B cell (primary cell): ENCODE measurements around the gene GABRG3. TPM values are rescaled to one million over a fixed set of nuclear protein-coding genes. Genes with fewer than 3 reads are reported as not detected.

ENCODE experiments used
- ATAC-seq: fragments of 200-7000 bp; cut with Tn5 transposase; one replicate; pipeline ENCODE4 v1.10.0; 2021; ENCODE audit warnings: low read depth, mild to moderate bottlenecking, moderate number of reproducible peaks, moderate library complexity
- CTCF ChIA-PET: fragments of 350-600 bp; sonication (Branson Sonifier 250); formaldehyde crosslinking; loops from one replicate; lab custom pipeline; 2021; ENCODE audit warnings: antibody characterized with exemption, inconsistent platforms; lab: Charles Lee
- POLR2A ChIA-PET: fragments of 350-600 bp; sonication (Branson Sonifier 250); formaldehyde crosslinking; loops from one replicate; lab custom pipeline; 2021; ENCODE audit warnings: antibody characterized with exemption; lab: Charles Lee
- DNase-seq: peaks from one replicate; pipeline ENCODE4 v3.0.0; 2013
- H2AFZ ChIP-seq: 2 replicates; pipeline ENCODE4 v1.6.1; 2012; ENCODE audit warnings: mild to moderate bottlenecking, low read depth, low read length; ENCODE audit not compliant: insufficient read depth, poor library complexity, severe bottlenecking
- H3K27ac ChIP-seq, 2 donors: 1 replicate in 1 of 2; 2 replicates in 1 of 2; pipeline ENCODE4 v1.5.1; 2012 to 2013; ENCODE audit warnings: low read length in 2 of 2, mild to moderate bottlenecking in 2 of 2, moderate library complexity in 1 of 2
- H3K27me3 ChIP-seq, 4 experiments: fragments of 200-600 bp in 1 of 4; sonication (generic) in 1 of 4; replicated peaks in 1 of 4; 1 replicate in 2 of 4; 2 replicates in 2 of 4; pipeline versions ENCODE4 v1.6.1 to v1.7.0; 2013 to 2016; ENCODE audit warnings: low read length in 3 of 4, mild to moderate bottlenecking in 2 of 4, mixed read lengths in 1 of 4, moderate library complexity in 1 of 4; ENCODE audit not compliant: insufficient read depth in 4 of 4, control insufficient read depth in 3 of 4; ENCODE audit errors: control extremely low read depth in 1 of 4
- H3K36me3 ChIP-seq, 2 experiments: replicated peaks in 1 of 2; 1 replicate in 1 of 2; 2 replicates in 1 of 2; pipeline versions ENCODE4 v1.6.1 to v1.7.1; 2013; ENCODE audit warnings: low read length in 1 of 2; ENCODE audit not compliant: insufficient read depth in 2 of 2, control insufficient read depth in 1 of 2; ENCODE audit errors: control extremely low read depth in 1 of 2, extremely low read depth in 1 of 2
- H3K4me1 ChIP-seq, 2 donors: fragments of 200-600 bp in 1 of 2; sonication (generic) in 1 of 2; 1 replicate in 1 of 2; 2 replicates in 1 of 2; pipeline versions ENCODE4 v1.5.1 to v1.6.1; 2013 to 2017; ENCODE audit warnings: low read length in 2 of 2; ENCODE audit not compliant: control insufficient read depth in 2 of 2, insufficient read depth in 2 of 2
- H3K4me2 ChIP-seq: replicated peaks from 2 replicates; pipeline ENCODE3; 2012; ENCODE audit warnings: mild to moderate bottlenecking, low read depth, low read length; ENCODE audit not compliant: poor library complexity, severe bottlenecking
- H3K4me3 ChIP-seq, 5 experiments: fragments of 200-600 bp in 1 of 5; sonication (generic) in 1 of 5; 1 replicate in 3 of 5; 2 replicates in 2 of 5; pipeline versions ENCODE4 v1.5.1 to v1.7.0; 2011 to 2016; ENCODE audit warnings: low read length in 4 of 5, mild to moderate bottlenecking in 4 of 5, low read depth in 2 of 5, control low read depth in 1 of 5, moderate library complexity in 1 of 5; ENCODE audit not compliant: insufficient read depth in 1 of 5; ENCODE audit errors: control extremely low read depth in 1 of 5, extremely low read depth in 1 of 5
- H3K79me2 ChIP-seq: fragments of 200-600 bp; sonication (generic); one replicate; pipeline ENCODE4 v1.6.0; 2016; ENCODE audit warnings: low read length; ENCODE audit not compliant: control insufficient read depth, insufficient read depth
- H3K9ac ChIP-seq: fragments of 200-600 bp; sonication (generic); 2 replicates; pipeline ENCODE4 v1.6.1; 2017; ENCODE audit warnings: mild to moderate bottlenecking, low read length, moderate library complexity
- H3K9me3 ChIP-seq, 3 donors: one replicate each; pipeline versions ENCODE4 v1.6.1 to v1.7.1; 2013; ENCODE audit warnings: low read length in 2 of 3; ENCODE audit not compliant: control insufficient read depth in 2 of 3, insufficient read depth in 1 of 3; ENCODE audit errors: control extremely low read depth in 1 of 3
- H4K20me1 ChIP-seq: 2 replicates; pipeline ENCODE4 v1.6.0; 2012; ENCODE audit warnings: mild to moderate bottlenecking, low read length; ENCODE audit not compliant: insufficient read depth, control insufficient read depth, poor library complexity, severe bottlenecking
- H3K27ac Mint-ChIP-seq: one replicate; pipeline ENCODE4 v1.8.0; 2021; ENCODE audit warnings: mixed read lengths
- H3K27me3 Mint-ChIP-seq: one replicate; pipeline ENCODE4 v1.8.0; 2021; ENCODE audit warnings: mixed read lengths
- H3K4me1 Mint-ChIP-seq: one replicate; pipeline ENCODE4 v1.8.0; 2021; ENCODE audit warnings: mixed read lengths
- H3K4me3 Mint-ChIP-seq: one replicate; pipeline ENCODE4 v1.8.0; 2021; ENCODE audit warnings: mixed read lengths
- H3K9me3 Mint-ChIP-seq: one replicate; pipeline ENCODE4 v1.8.0; 2022; ENCODE audit warnings: mixed read lengths; ENCODE audit not compliant: insufficient read depth
- EZH2 ChIP-seq: IDR thresholded peaks from 2 replicates; pipeline ENCODE4 v1.6.1; 2012; ENCODE audit warnings: borderline replicate concordance, low read depth, mild to moderate bottlenecking, moderate library complexity, low read length; ENCODE audit not compliant: insufficient read depth, poor library complexity, severe bottlenecking
- WGBS: methylation state at CpG from one replicate; pipeline ENCODE4 v1.1.5; 2013; ENCODE audit warnings: missing lambda C conversion rate; ENCODE audit not compliant: insufficient coverage; 5-methylcytosine and 5-hydroxymethylcytosine counted together
- intact Hi-C: fragments of 100-400 bp; cut with micrococcal nuclease; formaldehyde crosslinking; loops from one replicate; pipeline ENCODE4 v1.10.0; 2022
- polyA minus RNA-seq: library from RNA; depleted of rRNA, polyadenylated mRNA; stranded (reverse); fragments of >200 nt; gene quantifications from 2 replicates; pipeline ENCODE4 v1.2.3, GENCODE V29; 2012
- polyA plus RNA-seq: library from polyadenylated mRNA; depleted of rRNA; stranded (reverse); fragments of >200 nt; gene quantifications from 2 replicates; pipeline ENCODE4 v1.2.3, GENCODE V29; 2012
- total RNA-seq, 2 donors: library from RNA; stranded (reverse); fragments of 120-200 nt in 1 of 2; gene quantifications; 1 replicate in 1 of 2; 2 replicates in 1 of 2; pipeline versions ENCODE4 v1.2.3 to v1.2.4, GENCODE V29; 2013 to 2022
- TF ChIP-seq, protein P1 (sequence below): fragments of 200-600 bp; IDR thresholded peaks from one replicate; pipeline ENCODE4 v1.8.0; 2022; ENCODE audit warnings: antibody characterized with exemption, mild to moderate bottlenecking

The GABRG3 gene
- total RNA-seq, result not detected in 2 replicates
- total RNA-seq (2013), result not detected
- not detected in 2 replicates for polyA plus RNA-seq
- not detected in 2 replicates for polyA minus RNA-seq

DNA sequence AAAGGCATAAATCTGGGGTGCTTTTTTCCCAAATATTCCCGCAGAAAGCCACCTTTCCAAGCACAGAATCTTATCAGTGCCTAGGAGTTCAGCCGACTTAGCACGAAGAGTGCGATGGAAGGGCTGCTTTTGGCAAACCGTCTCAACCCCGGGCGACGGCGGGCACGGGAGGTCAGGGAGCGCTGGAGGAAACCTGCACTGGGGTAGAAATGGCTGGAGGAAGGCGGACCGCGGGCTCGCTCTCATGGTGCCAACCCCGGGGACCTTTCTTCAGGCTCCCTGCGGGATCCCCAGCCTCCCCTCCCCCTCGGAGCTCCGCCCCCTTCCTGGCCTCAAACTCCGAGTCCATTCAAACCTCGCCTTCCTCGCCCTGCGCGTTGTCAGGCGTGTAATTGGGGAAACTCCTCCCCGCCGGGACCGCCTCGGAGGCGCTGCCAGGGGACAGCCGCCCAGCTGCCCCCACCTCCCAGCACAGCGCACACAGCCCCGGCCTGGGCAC is at the start of gene GABRG3:
TSS of gene GABRG3 (plus strand) at position 470 of the 499 bp plus-strand sequence.
- no peak within 1 kb of the TSS for H2AFZ ChIP-seq
- ChIA-PET CTCF (no interaction called here), POLR2A (no interaction called here)
- no peak within 1 kb of the TSS for H3K4me2 ChIP-seq
- intact Hi-C loops, result no loop called here
- no peak within 1 kb of the TSS for H3K27ac ChIP-seq
- TF ChIP-seq, protein P1, sequence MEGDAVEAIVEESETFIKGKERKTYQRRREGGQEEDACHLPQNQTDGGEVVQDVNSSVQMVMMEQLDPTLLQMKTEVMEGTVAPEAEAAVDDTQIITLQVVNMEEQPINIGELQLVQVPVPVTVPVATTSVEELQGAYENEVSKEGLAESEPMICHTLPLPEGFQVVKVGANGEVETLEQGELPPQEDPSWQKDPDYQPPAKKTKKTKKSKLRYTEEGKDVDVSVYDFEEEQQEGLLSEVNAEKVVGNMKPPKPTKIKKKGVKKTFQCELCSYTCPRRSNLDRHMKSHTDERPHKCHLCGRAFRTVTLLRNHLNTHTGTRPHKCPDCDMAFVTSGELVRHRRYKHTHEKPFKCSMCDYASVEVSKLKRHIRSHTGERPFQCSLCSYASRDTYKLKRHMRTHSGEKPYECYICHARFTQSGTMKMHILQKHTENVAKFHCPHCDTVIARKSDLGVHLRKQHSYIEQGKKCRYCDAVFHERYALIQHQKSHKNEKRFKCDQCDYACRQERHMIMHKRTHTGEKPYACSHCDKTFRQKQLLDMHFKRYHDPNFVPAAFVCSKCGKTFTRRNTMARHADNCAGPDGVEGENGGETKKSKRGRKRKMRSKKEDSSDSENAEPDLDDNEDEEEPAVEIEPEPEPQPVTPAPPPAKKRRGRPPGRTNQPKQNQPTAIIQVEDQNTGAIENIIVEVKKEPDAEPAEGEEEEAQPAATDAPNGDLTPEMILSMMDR, result no peak
- TF ChIP-seq EZH2, result no peak
- no peaks in the 10 kb centered on the region for H3K4me1 ChIP-seq
- H3K4me3 ChIP-seq, result no peak within 1 kb of the TSS
- no peaks in the 10 kb centered on the region for H3K79me2 ChIP-seq
- H3K9ac ChIP-seq, result no peak within 1 kb of the TSS
- ATAC-seq (no peak), DNase-seq (no peak)
- WGBS, result 7% methylated on average over 32 of the region's 33 CpGs
- H3K27me3 ChIP-seq, result peaks cover 0 to 11% (median 0%) of the 10 kb centered on the region in 4 experiments
- H3K36me3 ChIP-seq, result no peaks in the 10 kb centered on the region
- Mint-ChIP-seq H3K4me3 (no peak within 1 kb of the TSS), H3K27ac (no peak within 1 kb of the TSS), H3K9me3 (no peaks in the 10 kb centered on the region), H3K27me3 (peaks cover 22% of the 10 kb centered on the region), H3K4me1 (no peaks in the 10 kb centered on the region)
- H3K9me3 ChIP-seq, result peaks cover 0 to 13% (median 0%) of the 10 kb centered on the region in 3 donors
- no peaks in the 10 kb centered on the region for H4K20me1 ChIP-seq

DNA sequence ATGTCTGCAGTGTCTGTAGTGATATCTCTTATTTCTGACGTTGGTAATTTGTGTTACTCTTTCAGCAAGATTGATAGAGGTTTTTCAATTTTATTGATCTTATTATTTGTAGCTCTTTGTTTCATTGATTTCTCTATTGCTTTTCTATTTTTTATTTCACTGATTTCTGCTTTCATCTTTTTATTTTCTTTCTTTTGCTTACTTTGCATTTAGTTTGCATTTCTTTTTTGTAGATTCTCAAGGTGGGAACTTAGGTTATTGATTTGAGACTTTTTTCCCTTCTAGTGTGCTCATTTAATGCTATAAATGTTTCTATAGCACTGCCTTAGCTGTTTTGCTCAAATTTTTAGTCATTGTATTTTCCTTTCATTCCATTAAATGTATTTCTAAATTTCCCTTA is 49.5 kb upstream of the GABRG3 start:
- H3K27me3 Mint-ChIP-seq, result no peaks in the 10 kb centered on the region
- TF ChIP-seq EZH2, result no peak
- TF ChIP-seq, protein P1, result no peak
- no peak overlapping the region for H3K27ac Mint-ChIP-seq
- Histone ChIP-seq H3K36me3 (no peaks in the 10 kb centered on the region), H3K4me1 (no peaks in the 10 kb centered on the region), H4K20me1 (no peaks in the 10 kb centered on the region), H3K27ac (no peak overlapping the region), H3K9me3 (peaks cover 0 to 2% (median 0%) of the 10 kb centered on the region in 3 donors), H3K9ac (no peak overlapping the region), H3K27me3 (no peaks in the 10 kb centered on the region), H2AFZ (no peak overlapping the region), H3K4me2 (no peak overlapping the region), H3K79me2 (no peaks in the 10 kb centered on the region), H3K4me3 (no peak overlapping the region)
- no CpG with 5 or more reads among the region's 1 CpG for WGBS
- ATAC-seq (no peak), DNase-seq (no peak)
- no peak overlapping the region for H3K4me3 Mint-ChIP-seq
- POLR2A ChIA-PET, result no interaction called here
- peaks cover 6% of the 10 kb centered on the region for H3K9me3 Mint-ChIP-seq
- intact Hi-C loops, result no loop called here
- CTCF ChIA-PET, result no interaction called here
- H3K4me1 Mint-ChIP-seq, result no peaks in the 10 kb centered on the region
